ENCODE measurements around the gene CRLF1. TPM values are rescaled to one million over a fixed set of nuclear protein-coding genes. Genes with fewer than 3 reads are reported as not detected.

Gene CRLF1
- total RNA-seq, 4 donors from 2014 or later: 21.2 to 65.5 (median 47.9) TPM

GRCh38 chr19:18651300-18651699 lies 44.7 kb upstream of the CRLF1 start:
- Histone ChIP-seq H3K36me3 (no peaks in the 10 kb centered on the region), H3K27ac (peak overlapping the region; percentile 89), H3K4me1 (peaks cover 34% of the 10 kb centered on the region), H3K27me3 (no peaks in the 10 kb centered on the region), H3K9me3 (no peaks in the 10 kb centered on the region), H3K4me3 (no peak overlapping the region)
- DNase-seq (ENCODE audit: low spot score in 2 of 2): no peak
- no peak for TF ChIP-seq EP300 (IDR thresholded peaks at IDR 0.05)
- 83% methylated on average over 1 of the region's 1 CpG for WGBS

DNA sequence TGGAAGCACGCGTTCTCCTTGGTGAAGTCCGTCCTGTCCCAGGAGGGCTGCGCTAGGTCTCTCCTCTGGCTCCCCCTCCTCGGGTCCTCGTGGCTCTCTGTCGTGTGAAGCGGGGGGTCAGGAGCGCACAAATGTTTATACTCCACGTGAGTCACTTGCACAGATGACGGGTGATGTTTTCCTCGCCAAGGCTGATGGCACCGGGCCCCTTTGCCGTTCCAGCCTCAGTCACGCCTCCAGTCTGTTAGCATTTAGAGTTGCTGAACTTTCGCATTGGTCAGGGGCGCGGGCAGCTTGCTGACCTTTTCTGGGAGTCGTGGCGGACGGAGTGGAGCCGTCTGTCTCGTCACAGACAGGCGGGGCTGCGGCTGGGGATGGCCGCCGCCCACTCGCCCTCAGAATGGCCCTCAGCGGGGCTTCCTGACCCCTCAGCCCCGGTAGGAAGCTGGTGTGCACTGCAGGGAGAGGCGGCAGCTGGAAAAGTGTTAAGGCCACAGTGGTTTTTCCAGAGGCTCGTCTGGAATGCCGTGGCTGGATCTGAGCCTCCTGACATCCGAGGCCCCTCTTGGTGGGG lies 44.0 kb upstream of the CRLF1 start:
- no peak for TF ChIP-seq EP300 (IDR thresholded peaks at IDR 0.05)
- TF ChIP-seq CTCF (IDR thresholded peaks at IDR 0.05): no peak
- TF ChIP-seq POLR2AphosphoS5 (IDR thresholded peaks at IDR 0.05): no peak
- TF ChIP-seq POLR2A (IDR thresholded peaks at IDR 0.05): no peak
- peak overlapping the region; percentile 89 for H3K27ac ChIP-seq

DNA sequence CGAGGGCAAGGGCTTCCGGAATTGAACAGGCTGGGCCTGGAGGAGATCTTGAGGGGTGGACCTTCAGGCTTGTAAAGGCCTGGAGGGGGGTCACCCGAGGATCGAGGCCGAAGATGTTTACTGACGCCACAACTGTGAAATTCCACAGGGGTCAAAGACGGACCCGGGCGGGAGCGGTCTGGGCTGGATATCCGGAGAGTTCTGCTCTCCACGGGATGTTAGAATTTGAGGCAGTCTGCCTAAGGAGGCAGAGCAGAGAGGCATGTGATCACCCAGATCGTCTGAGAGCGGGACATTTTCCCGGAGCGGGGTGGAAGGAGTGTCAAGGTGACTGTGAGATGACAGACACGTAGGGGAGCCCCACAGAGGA lies 43.4 kb upstream of the CRLF1 start:
- Histone ChIP-seq H3K27me3 (no peaks in the 10 kb centered on the region), H3K4me3 (peak overlapping the region; percentile 36), H3K4me1 (peaks cover 42% of the 10 kb centered on the region), H3K36me3 (no peaks in the 10 kb centered on the region), H3K27ac (peak overlapping the region; percentile 89), H3K9me3 (no peaks in the 10 kb centered on the region)
- 42% methylated on average over 16 of the region's 17 CpGs for WGBS
- TF ChIP-seq POLR2A (IDR thresholded peaks at IDR 0.05) (no peak), POLR2AphosphoS5 (IDR thresholded peaks at IDR 0.05) (no peak), EP300 (IDR thresholded peaks at IDR 0.05) (no peak), CTCF (IDR thresholded peaks at IDR 0.05) (no peak)
- no peak for DNase-seq (ENCODE audit: low spot score in 2 of 2)

More for the DNA sequence above, 44.0 kb upstream of the CRLF1 start:
- Histone ChIP-seq H3K4me1 (peaks cover 36% of the 10 kb centered on the region), H3K9me3 (no peaks in the 10 kb centered on the region), H3K36me3 (no peaks in the 10 kb centered on the region), H3K4me3 (no peak overlapping the region), H3K27me3 (no peaks in the 10 kb centered on the region)
- WGBS: 75% methylated on average over 13 of the region's 34 CpGs
- peak; percentile 93 to 94 for DNase-seq (ENCODE audit: low spot score in 2 of 2)

DNA sequence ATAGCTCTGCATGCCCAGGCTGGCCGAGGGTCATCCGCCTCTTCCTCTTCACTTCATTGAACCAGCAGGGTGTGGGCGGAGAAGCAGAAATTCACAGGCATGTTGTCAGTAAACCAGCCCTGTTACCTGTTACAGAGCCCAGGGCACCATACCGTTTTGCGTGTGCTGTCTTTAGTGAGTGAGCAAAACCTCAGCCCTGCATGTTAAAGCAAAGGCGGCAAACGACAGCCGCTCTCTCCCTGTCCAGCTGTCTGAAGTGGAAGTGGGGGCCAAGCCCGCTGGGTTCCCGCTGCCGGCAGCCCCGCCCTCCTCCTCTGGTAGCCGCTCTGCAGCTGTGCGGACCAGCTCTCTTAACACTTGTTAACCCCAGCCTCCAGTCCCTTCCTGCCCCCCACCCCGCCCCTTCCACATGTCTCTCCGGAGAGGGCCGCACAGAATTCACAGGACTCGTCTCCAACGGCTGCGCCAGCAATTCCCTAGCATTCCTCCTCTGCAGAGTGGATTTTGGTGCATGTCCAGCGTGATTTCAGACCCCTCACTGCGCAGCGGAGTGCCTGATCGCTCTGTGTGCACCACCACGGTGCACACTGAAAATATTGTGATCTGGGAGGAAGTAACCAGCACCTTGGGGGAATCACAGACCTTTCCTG lies 42.9 kb upstream of the CRLF1 start:
- no peaks in the 10 kb centered on the region for H3K27me3 ChIP-seq
- H3K9me3 ChIP-seq: no peaks in the 10 kb centered on the region
- H3K27ac ChIP-seq: peak overlapping the region; percentile 89
- H3K36me3 ChIP-seq: no peaks in the 10 kb centered on the region
- WGBS: 32% methylated on average over 25 of the region's 25 CpGs
- H3K4me3 ChIP-seq: peak overlapping the region; percentile 36
- TF ChIP-seq POLR2AphosphoS5 (IDR thresholded peaks at IDR 0.05) (no peak), EP300 (IDR thresholded peaks at IDR 0.05) (no peak), CTCF (IDR thresholded peaks at IDR 0.05) (no peak), POLR2A (IDR thresholded peaks at IDR 0.05) (no peak)
- H3K4me1 ChIP-seq: peaks cover 47% of the 10 kb centered on the region
- DNase-seq (ENCODE audit: low spot score in 2 of 2): peak in 1 of 2 donors; percentile 92

DNA sequence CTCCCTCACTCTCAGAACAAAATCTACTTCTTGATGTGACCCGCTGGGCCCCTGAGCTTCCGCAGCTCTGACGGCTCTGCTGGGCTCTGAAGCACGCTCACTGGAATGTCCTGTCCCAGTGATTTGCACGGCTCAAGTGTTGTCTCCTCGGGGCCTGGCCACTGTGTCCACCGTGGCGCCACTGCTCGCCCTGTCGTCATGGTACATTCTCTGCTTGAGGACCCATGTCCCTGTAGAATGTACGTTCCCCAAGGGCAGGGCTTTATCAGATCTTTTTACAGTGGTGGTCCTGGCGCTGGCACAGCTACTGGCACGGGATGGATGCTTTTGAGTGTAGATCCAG lies 42.3 kb upstream of the CRLF1 start:
- Histone ChIP-seq H3K4me3 (peak overlapping the region; percentile 36), H3K4me1 (peaks cover 50% of the 10 kb centered on the region), H3K9me3 (no peaks in the 10 kb centered on the region), H3K36me3 (no peaks in the 10 kb centered on the region), H3K27ac (peak overlapping the region; percentile 89), H3K27me3 (no peaks in the 10 kb centered on the region)
- no peak for DNase-seq (ENCODE audit: low spot score in 2 of 2)
- no peak for TF ChIP-seq POLR2A (IDR thresholded peaks at IDR 0.05)
- no peak for TF ChIP-seq CTCF (IDR thresholded peaks at IDR 0.05)
- no peak for TF ChIP-seq POLR2AphosphoS5 (IDR thresholded peaks at IDR 0.05)
- no peak for TF ChIP-seq EP300 (IDR thresholded peaks at IDR 0.05)
- WGBS: 49% methylated on average over 13 of the region's 13 CpGs
